ENCODE data around the gene HPCAL1.

GRCh38 chr2:10385501-10385900 is 82.8 kb downstream of the HPCAL1 start:
- TF ChIP-seq POLR2A (IDR thresholded peaks at IDR 0.05) (no peak), CTCF (IDR thresholded peaks at IDR 0.05) (no peak)

All from testis (tissue), 2 donors.